Measurements from ENCODE around the gene RNF4.

RNF4 gene

DNA sequence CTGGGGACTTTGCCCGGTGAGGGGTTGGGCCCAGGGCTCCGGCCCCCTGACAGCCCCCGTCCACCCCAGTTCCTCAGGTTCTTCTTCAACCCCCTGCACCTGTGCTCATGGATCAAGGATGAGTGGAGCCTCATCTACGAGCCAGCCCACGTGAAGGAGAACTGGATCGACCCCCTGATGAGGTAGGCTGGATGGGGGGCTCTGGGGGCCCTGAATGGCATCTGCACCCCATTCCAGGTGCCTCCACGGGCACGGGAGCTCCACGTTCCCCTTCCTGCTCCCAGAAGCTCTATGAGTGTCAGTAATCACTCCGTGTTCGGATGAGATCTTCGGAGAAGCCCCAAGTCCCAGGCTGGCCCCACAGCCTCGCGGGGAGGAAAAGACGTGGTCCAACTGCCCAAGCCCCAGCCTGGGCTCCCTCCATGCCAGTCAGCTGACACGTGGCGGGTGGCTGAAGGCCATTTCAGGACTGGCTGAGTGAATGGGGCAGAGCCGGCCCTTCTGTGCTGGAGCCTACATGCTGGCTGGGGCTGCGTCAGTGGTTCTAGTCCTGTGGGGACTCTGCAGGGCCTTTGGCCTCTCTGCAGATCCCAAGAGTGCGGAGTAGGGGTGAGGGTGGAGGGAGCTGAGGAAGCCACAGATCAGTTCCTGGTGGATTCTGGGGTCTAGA lies 25.7 kb upstream of the RNF4 start:
- Histone ChIP-seq H3K9me3 (ENCODE audit: low read depth, low read length) (no peaks in the 10 kb centered on the region), H3K36me3 (ENCODE audit: insufficient read depth, low read length) (no peaks in the 10 kb centered on the region), H3K27ac (no peak overlapping the region), H3K4me3 (no peak overlapping the region), H3K9ac (ENCODE audit: insufficient read length) (no peak overlapping the region)
- no peak for TF ChIP-seq EZH2 (IDR thresholded peaks at IDR 0.05)
- TF ChIP-seq FOXP2 (optimal IDR thresholded peaks at IDR 0.05; ENCODE audit: control extremely low read depth, extremely low read length, insufficient read depth) = no peak
- no peak for TF ChIP-seq POLR2AphosphoS5 (IDR thresholded peaks at IDR 0.05; ENCODE audit: borderline replicate concordance, low read depth, low read length)
- no peak for DNase-seq (ENCODE audit: low read depth, low spot score)

DNA sequence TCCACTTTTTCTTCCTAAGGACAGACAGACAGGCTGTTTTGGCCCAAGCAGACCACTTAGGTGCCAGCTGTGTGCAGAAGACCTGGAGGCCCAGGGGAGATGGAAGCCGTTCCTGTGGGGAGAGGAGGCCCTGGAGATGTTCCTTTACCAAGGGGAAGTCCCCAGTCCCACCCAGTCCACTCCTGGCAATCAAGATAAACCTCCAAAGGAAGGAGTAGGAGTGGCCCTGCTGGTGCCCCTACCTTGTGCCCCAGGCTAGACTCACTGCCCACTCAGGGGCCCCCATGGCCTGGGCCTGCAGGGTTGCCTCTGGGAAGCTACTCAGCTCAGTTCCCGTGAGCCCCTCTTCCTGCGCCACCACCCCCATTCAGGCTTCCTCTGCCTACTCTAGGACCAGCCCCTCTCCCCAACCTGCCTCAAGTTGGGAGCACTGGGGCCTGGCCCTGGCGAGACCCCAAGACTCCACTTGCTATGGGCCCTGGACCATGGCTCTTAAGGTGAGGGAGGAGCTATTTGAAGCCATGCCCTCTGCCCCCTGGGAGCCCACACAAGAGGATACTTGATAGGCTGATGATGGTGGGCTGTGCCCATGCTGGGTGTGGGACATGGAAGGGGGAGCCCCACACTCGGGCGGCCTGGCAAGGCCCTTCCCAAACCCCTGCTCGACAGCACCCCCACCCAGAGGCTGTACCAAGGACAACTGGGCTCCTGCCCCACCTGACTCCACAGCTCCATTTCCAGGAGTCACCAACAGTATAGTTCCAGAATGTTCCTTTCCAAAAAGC lies 24.8 kb upstream of the RNF4 start:
- no peak for TF ChIP-seq FOXP2 (optimal IDR thresholded peaks at IDR 0.05; ENCODE audit: control extremely low read depth, extremely low read length, insufficient read depth)
- no peak for TF ChIP-seq EZH2 (IDR thresholded peaks at IDR 0.05)
- TF ChIP-seq POLR2AphosphoS5 (IDR thresholded peaks at IDR 0.05; ENCODE audit: borderline replicate concordance, low read depth, low read length) = no peak
- H3K9me3 ChIP-seq (ENCODE audit: low read depth, low read length) = no peaks in the 10 kb centered on the region
- H3K36me3 ChIP-seq (ENCODE audit: insufficient read depth, low read length) = no peaks in the 10 kb centered on the region
- no peak overlapping the region for H3K9ac ChIP-seq (ENCODE audit: insufficient read length)
- no peak for DNase-seq (ENCODE audit: low read depth, low spot score)
- no peak overlapping the region for H3K27ac ChIP-seq
- no peak overlapping the region for H3K4me3 ChIP-seq

DNA sequence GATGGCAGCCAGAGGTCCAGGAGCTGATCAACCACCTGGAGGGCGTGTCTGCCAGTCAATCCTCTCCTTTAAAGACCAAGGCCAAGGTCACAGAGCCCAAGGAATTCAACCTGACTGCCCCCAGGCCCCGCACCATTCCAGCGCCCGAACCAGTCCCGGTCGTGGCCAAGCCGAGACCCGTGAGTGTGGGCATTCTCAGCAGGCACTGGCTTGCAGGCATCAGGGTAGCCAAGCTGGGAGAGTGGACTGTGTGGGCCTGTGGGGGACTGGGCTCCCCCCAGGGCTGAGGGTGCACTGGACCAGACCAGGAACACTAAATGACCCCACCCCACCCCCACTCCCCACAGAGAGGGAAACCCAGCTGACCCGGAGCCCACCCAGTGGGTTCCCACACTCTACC lies 23.8 kb upstream of the RNF4 start:
- no peak for DNase-seq (ENCODE audit: low read depth, low spot score)
- TF ChIP-seq FOXP2 (optimal IDR thresholded peaks at IDR 0.05; ENCODE audit: control extremely low read depth, extremely low read length, insufficient read depth) = no peak
- TF ChIP-seq POLR2AphosphoS5 (IDR thresholded peaks at IDR 0.05; ENCODE audit: borderline replicate concordance, low read depth, low read length) = no peak
- TF ChIP-seq EZH2 (IDR thresholded peaks at IDR 0.05) = no peak
- Histone ChIP-seq H3K27ac (no peak overlapping the region), H3K4me3 (no peak overlapping the region), H3K9me3 (ENCODE audit: low read depth, low read length) (no peaks in the 10 kb centered on the region), H3K36me3 (ENCODE audit: insufficient read depth, low read length) (no peaks in the 10 kb centered on the region), H3K9ac (ENCODE audit: insufficient read length) (no peak overlapping the region)

DNA sequence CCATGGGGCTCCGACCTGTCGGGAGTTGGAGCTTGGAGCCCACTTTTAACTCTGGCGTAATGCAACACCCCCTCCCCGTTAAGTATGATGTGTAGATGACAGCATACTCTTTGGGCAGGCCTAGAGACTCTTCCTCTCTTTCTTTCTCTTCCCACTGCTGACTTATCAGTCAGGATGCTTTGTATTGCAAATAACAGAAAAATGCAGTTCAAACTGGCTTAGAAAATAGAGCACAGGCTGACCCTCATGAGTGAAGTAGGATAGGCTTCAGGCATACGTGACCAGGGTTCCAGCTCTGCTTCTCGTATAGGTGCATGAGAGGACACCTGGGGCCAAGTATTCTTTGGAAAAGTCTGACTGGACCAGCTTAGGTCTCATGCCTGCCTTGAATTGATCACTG lies 23.3 kb upstream of the RNF4 start:
- Histone ChIP-seq H3K4me3 (no peak overlapping the region), H3K9ac (ENCODE audit: insufficient read length) (no peak overlapping the region), H3K36me3 (ENCODE audit: insufficient read depth, low read length) (no peaks in the 10 kb centered on the region), H3K27ac (no peak overlapping the region), H3K9me3 (ENCODE audit: low read depth, low read length) (no peaks in the 10 kb centered on the region)
- TF ChIP-seq POLR2AphosphoS5 (IDR thresholded peaks at IDR 0.05; ENCODE audit: borderline replicate concordance, low read depth, low read length) (no peak), EZH2 (IDR thresholded peaks at IDR 0.05) (no peak), FOXP2 (optimal IDR thresholded peaks at IDR 0.05; ENCODE audit: control extremely low read depth, extremely low read length, insufficient read depth) (no peak)
- no peak for DNase-seq (ENCODE audit: low read depth, low spot score)

DNA sequence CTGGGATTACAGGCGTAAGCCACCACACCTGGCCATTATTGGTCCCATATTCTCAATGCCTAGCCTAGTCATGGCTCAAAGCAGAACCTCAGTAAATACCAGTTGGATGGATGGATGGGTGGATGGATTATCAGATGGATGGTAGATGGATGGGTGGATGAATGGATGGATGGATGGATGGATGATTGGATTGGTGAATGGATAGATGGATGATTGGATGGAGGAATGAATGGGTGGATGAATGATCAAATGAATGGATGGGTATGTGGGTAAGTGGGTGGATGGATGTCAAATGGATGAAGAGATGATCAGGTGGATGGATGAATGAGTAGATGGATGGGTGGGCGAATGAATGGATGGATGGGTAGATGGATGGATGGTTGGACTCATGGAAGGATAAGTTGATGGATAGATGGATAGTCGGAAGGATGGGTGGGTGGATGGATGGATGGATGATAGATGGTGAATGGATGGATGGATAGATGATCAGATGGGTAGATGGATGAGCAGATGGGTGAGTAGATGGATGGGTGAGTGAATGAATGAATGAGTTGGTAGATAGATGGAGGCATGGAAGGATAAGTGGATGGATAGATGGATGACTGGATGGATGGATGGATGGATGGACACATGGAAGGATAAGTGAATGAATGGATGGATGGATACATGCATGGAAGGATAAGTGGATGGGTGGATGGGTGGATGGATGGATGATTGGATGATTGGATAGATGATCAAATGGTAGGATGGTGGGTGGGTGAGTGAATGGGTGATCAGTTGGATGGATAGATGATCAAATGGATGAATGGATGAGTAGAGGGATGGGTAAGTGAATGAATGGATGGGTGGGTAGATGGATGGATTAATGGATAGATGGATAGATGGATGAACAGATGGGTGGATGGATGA lies 22.0 kb upstream of the RNF4 start:
- H3K9me3 ChIP-seq (ENCODE audit: low read depth, low read length) = no peaks in the 10 kb centered on the region

DNA sequence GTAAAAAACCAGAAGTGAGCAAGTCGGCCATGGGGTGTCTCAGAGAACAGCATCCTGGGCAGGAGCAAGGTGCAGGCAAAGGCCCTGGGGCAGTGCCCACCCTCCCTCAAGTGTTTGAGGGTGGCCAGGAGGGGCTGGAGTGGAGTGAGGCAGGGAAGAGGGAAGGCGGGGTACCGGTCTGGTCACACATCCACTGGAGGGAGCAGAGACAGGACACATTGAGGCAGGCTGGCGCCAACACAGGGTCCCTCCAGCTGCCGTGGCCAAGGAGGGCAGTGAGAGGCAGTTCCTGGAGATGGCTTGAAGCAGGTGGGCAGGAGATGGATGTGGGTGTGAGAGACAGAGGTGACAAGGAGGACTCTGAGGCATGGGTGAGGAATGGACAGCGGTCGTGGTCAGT lies 20.3 kb upstream of the RNF4 start:
- Histone ChIP-seq H3K9ac (ENCODE audit: insufficient read length) (no peak overlapping the region), H3K4me3 (no peak overlapping the region), H3K36me3 (ENCODE audit: insufficient read depth, low read length) (no peaks in the 10 kb centered on the region), H3K27ac (no peak overlapping the region), H3K9me3 (ENCODE audit: low read depth, low read length) (no peaks in the 10 kb centered on the region)
- DNase-seq (ENCODE audit: low read depth, low spot score) = no peak
- no peak for TF ChIP-seq FOXP2 (optimal IDR thresholded peaks at IDR 0.05; ENCODE audit: control extremely low read depth, extremely low read length, insufficient read depth)
- TF ChIP-seq POLR2AphosphoS5 (IDR thresholded peaks at IDR 0.05; ENCODE audit: borderline replicate concordance, low read depth, low read length) = no peak
- no peak for TF ChIP-seq EZH2 (IDR thresholded peaks at IDR 0.05)

More for the DNA sequence above, 22.0 kb upstream of the RNF4 start:
- TF ChIP-seq POLR2AphosphoS5 (IDR thresholded peaks at IDR 0.05; ENCODE audit: borderline replicate concordance, low read depth, low read length) (no peak), FOXP2 (optimal IDR thresholded peaks at IDR 0.05; ENCODE audit: control extremely low read depth, extremely low read length, insufficient read depth) (no peak), EZH2 (IDR thresholded peaks at IDR 0.05) (no peak)
- H3K4me3 ChIP-seq = no peak overlapping the region
- H3K36me3 ChIP-seq (ENCODE audit: insufficient read depth, low read length) = no peaks in the 10 kb centered on the region
- no peak for DNase-seq (ENCODE audit: low read depth, low spot score)
- H3K27ac ChIP-seq = no peak overlapping the region
- H3K9ac ChIP-seq (ENCODE audit: insufficient read length) = no peak overlapping the region

DNA sequence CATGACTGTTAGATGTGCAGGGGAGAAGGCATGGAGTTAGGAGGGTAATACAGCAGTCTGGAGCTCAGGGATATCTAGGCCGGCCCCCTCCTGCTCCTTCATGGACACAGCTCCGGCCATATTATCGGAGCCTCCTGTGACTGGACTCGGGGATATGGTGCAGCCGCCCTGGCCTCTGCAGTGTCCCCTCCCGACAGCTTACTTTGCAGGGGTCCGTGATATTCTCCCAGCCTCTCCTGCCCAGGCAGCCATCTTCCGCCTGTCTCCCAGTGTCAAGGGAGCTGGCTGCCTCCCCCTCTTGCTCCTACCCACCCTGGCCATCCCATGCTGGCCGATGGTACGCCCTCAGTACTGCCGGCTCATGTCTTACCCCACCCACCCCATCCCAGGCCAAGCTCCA lies 19.9 kb upstream of the RNF4 start:
- H3K9ac ChIP-seq (ENCODE audit: insufficient read length) = no peak overlapping the region
- no peaks in the 10 kb centered on the region for H3K36me3 ChIP-seq (ENCODE audit: insufficient read depth, low read length)
- no peak for TF ChIP-seq FOXP2 (optimal IDR thresholded peaks at IDR 0.05; ENCODE audit: control extremely low read depth, extremely low read length, insufficient read depth)
- TF ChIP-seq EZH2 (IDR thresholded peaks at IDR 0.05) = no peak
- TF ChIP-seq POLR2AphosphoS5 (IDR thresholded peaks at IDR 0.05; ENCODE audit: borderline replicate concordance, low read depth, low read length) = no peak
- H3K27ac ChIP-seq = no peak overlapping the region
- DNase-seq (ENCODE audit: low read depth, low spot score) = no peak
- H3K9me3 ChIP-seq (ENCODE audit: low read depth, low read length) = no peaks in the 10 kb centered on the region
- H3K4me3 ChIP-seq = no peak overlapping the region
